Activated CD4-positive, alpha-beta memory T cell treated with anti-CD3 and anti-CD28 coated beads, Interleukin-2, amount 10 ng/mL, durations not matched to agents 7 days and 5 days (primary cell): ENCODE data around the gene HAUS3. TPM values are rescaled to one million over a fixed set of nuclear protein-coding genes. Genes with fewer than 3 reads are reported as not detected.

Experiments used
- CTCF ChIA-PET: fragments of 350-600 bp; sonication (Branson Sonifier 250); formaldehyde crosslinking; loops from one replicate; lab custom pipeline; 2021; ENCODE audit warnings: antibody characterized with exemption, inconsistent platforms; lab: Charles Lee
- POLR2A ChIA-PET: fragments of 350-600 bp; sonication (Branson Sonifier 250); formaldehyde crosslinking; loops from one replicate; lab custom pipeline; 2021; ENCODE audit warnings: antibody characterized with exemption; lab: Charles Lee
- DNase-seq: peaks from one replicate; pipeline ENCODE4 v3.0.0-alpha.2; 2020
- H3K27ac Mint-ChIP-seq: one replicate; pipeline ENCODE4 v1.8.0; 2021; ENCODE audit warnings: mild to moderate bottlenecking, mixed read lengths
- H3K27me3 Mint-ChIP-seq: one replicate; pipeline ENCODE4 v1.8.0; 2021; ENCODE audit warnings: mixed read lengths
- H3K36me3 Mint-ChIP-seq: one replicate; pipeline ENCODE4 v1.8.0; 2021; ENCODE audit warnings: low read depth, mixed read lengths
- H3K4me1 Mint-ChIP-seq: one replicate; pipeline ENCODE4 v1.8.0; 2021; ENCODE audit warnings: mixed read lengths
- H3K4me3 Mint-ChIP-seq: one replicate; pipeline ENCODE4 v1.8.0; 2021; ENCODE audit warnings: mild to moderate bottlenecking, mixed read lengths
- H3K9me3 Mint-ChIP-seq: one replicate; pipeline ENCODE4 v1.8.0; 2021; ENCODE audit warnings: mixed read lengths
- total RNA-seq, 2 experiments: library from RNA; stranded (reverse); gene quantifications; one replicate each; pipeline ENCODE4 v1.2.3, GENCODE V29; 2021

Gene HAUS3
- total RNA-seq, 2 experiments from 2014 or later = 27.1 to 27.4 TPM

DNA sequence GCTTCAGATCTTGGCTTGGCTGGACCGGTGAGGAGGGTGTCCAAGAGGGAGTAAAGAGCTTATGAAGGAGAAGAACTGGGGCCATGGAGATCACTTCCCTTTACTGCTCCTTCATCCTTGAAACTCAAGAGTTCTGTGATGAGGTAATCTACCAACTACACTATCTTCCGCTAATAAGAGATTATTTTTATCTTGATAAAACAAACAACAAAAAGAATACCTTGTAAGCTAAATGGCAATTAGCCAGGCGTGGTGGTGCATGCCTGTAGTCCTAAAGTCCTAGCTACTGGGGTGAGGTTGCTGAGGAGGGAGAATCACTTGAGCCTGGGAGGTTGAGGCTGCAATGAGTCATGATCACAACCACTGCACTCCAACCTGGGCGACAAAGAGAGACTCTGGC is 47.4 kb downstream of the HAUS3 start:
- H3K4me1 Mint-ChIP-seq = no peaks in the 10 kb centered on the region
- ChIA-PET POLR2A (no interaction called here), CTCF (no interaction called here)
- DNase-seq = no peak
- no peaks in the 10 kb centered on the region for H3K27me3 Mint-ChIP-seq
- H3K4me3 Mint-ChIP-seq = no peak overlapping the region
- H3K36me3 Mint-ChIP-seq = peaks cover 8% of the 10 kb centered on the region
- H3K9me3 Mint-ChIP-seq = no peaks in the 10 kb centered on the region
- H3K27ac Mint-ChIP-seq = no peak overlapping the region

DNA sequence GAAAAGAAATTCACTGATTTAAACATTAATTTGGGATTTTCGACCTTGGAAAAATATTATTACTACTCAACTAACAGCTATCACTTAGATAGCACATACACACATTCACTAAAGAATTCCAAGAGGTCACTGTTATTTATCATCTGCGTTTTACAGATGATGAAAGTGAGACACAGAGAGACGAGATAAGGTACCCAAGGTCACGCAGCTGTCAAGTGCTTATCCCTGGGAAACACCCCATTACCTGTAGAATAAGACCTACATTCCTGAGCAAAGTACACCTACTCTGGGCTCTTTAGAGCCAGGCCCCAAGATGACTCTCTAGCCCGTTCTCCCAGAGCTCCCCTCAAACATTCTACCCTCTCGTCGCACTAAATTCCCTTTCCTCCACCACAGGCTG is 48.6 kb downstream of the HAUS3 start:
- no peak overlapping the region for H3K4me3 Mint-ChIP-seq
- H3K27me3 Mint-ChIP-seq = no peaks in the 10 kb centered on the region
- DNase-seq = no peak
- peaks cover 8% of the 10 kb centered on the region for H3K36me3 Mint-ChIP-seq
- ChIA-PET CTCF (no interaction called here), POLR2A (no interaction called here)
- no peaks in the 10 kb centered on the region for H3K4me1 Mint-ChIP-seq
- H3K9me3 Mint-ChIP-seq = no peaks in the 10 kb centered on the region
- H3K27ac Mint-ChIP-seq = no peak overlapping the region

DNA sequence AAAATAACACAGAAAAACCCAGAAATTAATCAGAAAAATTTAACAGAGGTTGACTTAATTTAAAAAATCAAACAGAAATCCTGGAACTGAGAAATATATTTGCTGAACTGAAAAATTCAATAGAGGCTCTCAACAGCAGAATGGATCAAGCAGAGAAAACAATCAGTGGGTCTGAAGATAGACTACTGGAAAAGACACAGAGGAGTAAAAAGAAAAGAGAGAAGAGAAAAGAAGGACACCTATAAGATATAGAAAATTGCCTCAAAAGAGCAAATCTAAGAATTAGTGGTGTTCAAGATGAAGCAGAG is 55.1 kb downstream of the HAUS3 start:
- Mint-ChIP-seq H3K27ac (no peak overlapping the region), H3K4me3 (no peak overlapping the region), H3K36me3 (peaks cover 10% of the 10 kb centered on the region), H3K4me1 (no peaks in the 10 kb centered on the region), H3K9me3 (peaks cover 5% of the 10 kb centered on the region), H3K27me3 (no peaks in the 10 kb centered on the region)
- no peak for DNase-seq
- CTCF ChIA-PET = interaction anchor here (0.6 to 0.7 kb wide), 2 partner anchors 176 to 179 kb away, joined by 3 read pairs; no protein-coding TSS in a partner anchor
- POLR2A ChIA-PET = no interaction called here

DNA sequence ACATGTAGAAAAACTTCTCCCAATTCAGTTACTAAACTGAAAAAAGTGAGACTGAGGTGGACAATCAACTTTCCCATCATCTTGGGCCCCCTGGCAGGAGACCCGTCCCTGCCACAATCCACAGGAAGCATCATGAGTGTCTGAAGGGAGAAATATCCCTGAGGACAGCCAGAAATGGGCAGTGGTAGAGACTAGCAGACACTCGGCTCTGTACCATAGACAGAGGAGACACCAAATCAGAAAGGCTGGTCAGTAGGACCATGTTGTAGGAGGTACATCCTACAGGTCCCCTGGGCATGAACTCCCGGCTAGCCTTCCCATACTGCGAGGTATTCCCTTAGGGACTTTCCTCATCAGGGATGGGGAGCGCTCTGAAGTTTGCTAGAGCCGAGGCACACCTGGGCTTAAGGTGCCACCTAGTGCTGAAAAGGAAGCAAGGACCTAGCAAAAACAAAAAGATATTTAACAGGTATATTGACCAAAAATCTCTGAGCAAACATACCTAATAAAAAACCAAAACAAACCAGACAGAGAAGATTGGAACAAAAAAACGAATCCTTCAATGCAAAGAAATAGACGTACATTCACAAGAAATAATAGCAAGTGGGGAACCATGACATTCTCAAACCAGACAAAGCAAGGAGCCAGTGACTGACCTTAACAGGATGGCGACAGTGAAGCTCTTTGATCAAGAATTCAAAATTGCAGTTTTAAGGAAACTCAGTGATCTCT is 55.6 kb downstream of the HAUS3 start:
- no peaks in the 10 kb centered on the region for H3K27me3 Mint-ChIP-seq
- H3K9me3 Mint-ChIP-seq = peaks cover 5% of the 10 kb centered on the region
- no peak overlapping the region for H3K27ac Mint-ChIP-seq
- no peak overlapping the region for H3K4me3 Mint-ChIP-seq
- H3K4me1 Mint-ChIP-seq = no peaks in the 10 kb centered on the region
- ChIA-PET POLR2A (no interaction called here), CTCF (interaction anchor here (0.6 to 0.7 kb wide), 2 partner anchors 176 to 179 kb away, joined by 3 read pairs; no protein-coding TSS in a partner anchor)
- peaks cover 10% of the 10 kb centered on the region for H3K36me3 Mint-ChIP-seq
- no peak for DNase-seq

DNA sequence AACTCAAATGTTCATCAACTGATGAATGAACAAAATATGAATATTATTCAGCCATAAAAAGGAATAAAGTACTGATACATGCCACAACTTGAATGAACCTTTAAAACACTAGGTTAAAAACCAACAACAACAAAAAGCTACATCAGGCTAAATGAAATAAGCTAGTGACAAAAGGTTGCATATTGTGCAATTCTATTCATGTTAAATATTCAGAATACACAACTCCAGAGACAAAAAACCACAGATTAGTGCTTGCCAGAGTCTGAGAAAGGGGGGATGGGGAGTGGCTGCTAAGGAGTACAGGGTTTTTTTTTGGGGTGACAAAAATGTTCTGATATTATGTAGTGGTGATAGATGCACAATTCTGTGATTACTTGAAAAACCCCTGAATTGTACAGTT is 58.5 kb downstream of the HAUS3 start:
- no peak for DNase-seq
- POLR2A ChIA-PET = interaction anchor here (1.4 kb wide), 1 partner anchor 11 kb away, joined by 5 read pairs; no protein-coding TSS in a partner anchor
- peaks cover 5% of the 10 kb centered on the region for H3K9me3 Mint-ChIP-seq
- no peak overlapping the region for H3K27ac Mint-ChIP-seq
- no peaks in the 10 kb centered on the region for H3K27me3 Mint-ChIP-seq
- peaks cover 10% of the 10 kb centered on the region for H3K36me3 Mint-ChIP-seq
- CTCF ChIA-PET = no interaction called here
- H3K4me3 Mint-ChIP-seq = no peak overlapping the region
- no peaks in the 10 kb centered on the region for H3K4me1 Mint-ChIP-seq

DNA sequence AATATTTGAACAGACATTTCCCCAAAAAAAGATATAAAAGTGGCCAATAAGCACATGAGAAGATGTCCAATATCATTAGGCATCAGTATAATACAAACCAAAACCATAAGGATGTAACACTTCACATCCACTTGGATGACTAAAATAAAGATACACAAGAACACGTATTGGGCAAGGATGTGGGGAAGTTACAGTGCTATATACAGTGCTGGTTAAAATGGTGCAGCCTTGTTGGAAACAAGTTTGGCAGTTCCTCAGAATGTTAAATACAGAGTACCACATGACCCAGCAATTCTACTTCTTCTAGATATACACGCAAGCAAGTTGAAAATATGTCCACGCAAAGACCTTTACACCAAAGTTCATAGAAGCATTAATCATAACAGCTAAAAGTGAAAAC is 58.9 kb downstream of the HAUS3 start:
- ChIA-PET CTCF (no interaction called here), POLR2A (interaction anchor here (1.4 kb wide), 1 partner anchor 11 kb away, joined by 5 read pairs; no protein-coding TSS in a partner anchor)
- peaks cover 10% of the 10 kb centered on the region for H3K36me3 Mint-ChIP-seq
- no peak overlapping the region for H3K4me3 Mint-ChIP-seq
- peaks cover 5% of the 10 kb centered on the region for H3K9me3 Mint-ChIP-seq
- no peak overlapping the region for H3K27ac Mint-ChIP-seq
- no peaks in the 10 kb centered on the region for H3K4me1 Mint-ChIP-seq
- H3K27me3 Mint-ChIP-seq = no peaks in the 10 kb centered on the region
- DNase-seq = no peak

DNA sequence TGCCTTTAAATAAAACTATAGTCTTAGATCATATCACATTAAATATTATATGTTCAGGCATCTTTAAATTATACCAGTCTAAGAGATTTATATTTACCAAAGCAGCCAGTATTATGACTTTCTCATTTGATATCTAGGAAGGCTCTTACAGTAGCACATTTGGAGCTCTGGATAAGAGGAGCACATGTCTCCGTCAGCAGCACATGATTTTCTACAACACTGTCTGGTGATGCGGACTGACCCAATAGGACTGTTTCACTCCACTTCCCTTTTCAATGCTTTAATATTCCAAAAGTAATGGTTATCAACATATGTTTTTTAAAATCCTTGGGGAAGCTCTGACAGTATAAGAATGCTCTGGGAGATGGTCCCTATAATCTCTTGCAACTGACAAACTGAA is 61.5 kb downstream of the HAUS3 start:
- Mint-ChIP-seq H3K27me3 (no peaks in the 10 kb centered on the region), H3K9me3 (peaks cover 2% of the 10 kb centered on the region), H3K4me1 (peaks cover 14% of the 10 kb centered on the region), H3K4me3 (no peak overlapping the region), H3K36me3 (peaks cover 3% of the 10 kb centered on the region), H3K27ac (no peak overlapping the region)
- POLR2A ChIA-PET = no interaction called here
- CTCF ChIA-PET = no interaction called here
- no peak for DNase-seq

DNA sequence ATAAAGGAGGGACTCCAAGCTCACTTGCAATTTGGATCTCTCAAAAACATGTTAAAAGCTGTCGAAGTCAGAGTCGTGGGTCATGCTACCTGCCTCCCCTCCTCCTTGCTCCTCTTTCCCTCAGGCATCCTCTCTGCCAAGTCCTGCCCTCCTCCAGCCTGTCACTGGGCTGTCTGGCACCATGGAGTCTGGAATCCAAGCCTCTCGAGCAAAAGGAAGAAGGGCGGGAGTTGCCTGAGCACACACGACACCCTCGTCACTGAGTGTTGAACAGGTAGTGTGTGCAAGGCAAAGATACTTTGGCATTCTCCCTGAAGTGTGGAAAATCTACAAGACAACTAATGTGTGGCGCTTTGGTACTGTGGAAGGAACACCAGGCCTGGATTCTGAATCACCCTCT is 62.2 kb downstream of the HAUS3 start:
- peaks cover 16% of the 10 kb centered on the region for H3K4me1 Mint-ChIP-seq
- DNase-seq = no peak
- no peak overlapping the region for H3K27ac Mint-ChIP-seq
- H3K4me3 Mint-ChIP-seq = no peak overlapping the region
- H3K36me3 Mint-ChIP-seq = peaks cover 3% of the 10 kb centered on the region
- ChIA-PET POLR2A (no interaction called here), CTCF (no interaction called here)
- H3K27me3 Mint-ChIP-seq = no peaks in the 10 kb centered on the region
- peaks cover 2% of the 10 kb centered on the region for H3K9me3 Mint-ChIP-seq

DNA sequence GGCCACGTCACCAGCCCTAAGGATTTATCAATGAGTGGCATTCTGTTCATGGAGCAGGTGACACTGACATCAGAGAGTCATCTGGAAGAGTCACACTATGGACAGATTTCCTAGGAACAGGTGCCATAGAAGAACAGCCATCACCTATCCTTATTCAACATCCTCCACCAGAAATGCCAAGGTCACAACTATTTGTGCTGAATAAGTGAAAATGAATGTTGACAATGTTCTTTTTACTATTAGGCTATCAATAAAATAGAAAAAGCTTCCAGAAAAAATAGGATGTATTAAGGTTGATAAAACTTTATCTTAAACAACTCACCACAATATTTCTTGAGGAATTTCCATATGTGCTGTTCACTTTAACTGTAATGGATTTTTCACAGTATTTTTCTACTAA is 62.9 kb downstream of the HAUS3 start:
- H3K27ac Mint-ChIP-seq = no peak overlapping the region
- CTCF ChIA-PET = no interaction called here

More for the DNA sequence above, 62.9 kb downstream of the HAUS3 start:
- Mint-ChIP-seq H3K36me3 (peaks cover 3% of the 10 kb centered on the region), H3K4me3 (no peak overlapping the region), H3K4me1 (peaks cover 19% of the 10 kb centered on the region), H3K27me3 (no peaks in the 10 kb centered on the region), H3K9me3 (peaks cover 2% of the 10 kb centered on the region)
- DNase-seq = no peak
- POLR2A ChIA-PET = no interaction called here

Other genes with a start within 250 kb of the HAUS3 start
- gene NELFA, start 233.1 kb downstream of the HAUS3 start, total RNA-seq = 10 to 100 TPM; 34.2 to 36.0 TPM
- under 1 TPM; 0.08 to 0.10 TPM for gene NAT8L, start 182.8 kb downstream of the HAUS3 start, total RNA-seq
- 1 to 10 TPM; 3.3 to 4.0 TPM for gene POLN, start within 50 bp of the HAUS3 start, total RNA-seq
- gene MXD4, start 20.0 kb upstream of the HAUS3 start, total RNA-seq = 10 to 100 TPM; 26.9 to 29.6 TPM
- 10 to 100 TPM; 38.9 to 40.1 TPM for gene ZFYVE28, start 176.5 kb upstream of the HAUS3 start, total RNA-seq
- under 1 TPM; 0.08 TPM for gene CFAP99, start 176.8 kb upstream of the HAUS3 start, total RNA-seq
- gene RNF4, start 227.0 kb upstream of the HAUS3 start, total RNA-seq = 100 to 1,000 TPM; 106 to 113 TPM